Stimulated activated CD8-positive, alpha-beta memory T cell treated with anti-CD3 and anti-CD28 coated beads, Interleukin-4, amount 100 ng/mL, for 24 hours (primary cell): ENCODE data around the gene IFITM2.
"Not testable (repeated sequence)": the region's sequence is repeated elsewhere in the genome, so short reads cannot be mapped to it uniquely, and the experiment has no call there.

ENCODE experiments used
- DNase-seq: peaks from one replicate; pipeline ENCODE4 v3.0.0-alpha.2; 2020; ENCODE audit warnings: low read depth

The IFITM2 gene

DNA sequence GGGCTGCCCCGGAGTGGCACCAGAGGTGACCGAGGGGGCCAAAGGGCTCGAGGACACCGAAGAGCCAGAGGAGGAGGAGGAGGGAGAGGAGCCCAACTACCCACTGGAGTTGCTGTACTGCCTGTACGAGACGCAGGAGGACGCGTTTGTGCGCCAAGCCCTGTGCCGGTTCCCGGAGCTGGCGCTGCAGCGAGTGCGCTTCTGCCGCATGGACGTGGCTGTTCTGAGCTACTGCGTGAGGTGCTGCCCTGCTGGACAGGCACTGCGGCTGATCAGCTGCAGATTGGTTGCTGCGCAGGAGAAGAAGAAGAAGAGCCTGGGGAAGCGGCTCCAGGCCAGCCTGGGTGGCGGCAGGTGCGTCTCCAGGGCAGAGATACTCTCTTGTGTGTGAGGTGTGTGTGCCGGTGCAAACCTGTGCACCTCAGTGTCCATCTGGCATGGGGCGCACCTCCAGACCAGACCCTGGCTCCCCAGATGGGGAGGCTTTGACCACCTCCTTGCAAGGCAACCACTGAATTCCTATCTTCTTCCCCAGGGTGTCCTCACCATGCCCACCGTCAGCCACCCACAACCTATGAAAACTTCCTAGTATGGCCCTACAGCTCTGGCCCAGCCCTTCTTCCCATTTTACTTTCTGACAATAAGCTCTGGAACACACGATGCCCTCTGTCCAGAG lies 26.0 kb upstream of the IFITM2 start:
- DNase-seq: no peak

DNA sequence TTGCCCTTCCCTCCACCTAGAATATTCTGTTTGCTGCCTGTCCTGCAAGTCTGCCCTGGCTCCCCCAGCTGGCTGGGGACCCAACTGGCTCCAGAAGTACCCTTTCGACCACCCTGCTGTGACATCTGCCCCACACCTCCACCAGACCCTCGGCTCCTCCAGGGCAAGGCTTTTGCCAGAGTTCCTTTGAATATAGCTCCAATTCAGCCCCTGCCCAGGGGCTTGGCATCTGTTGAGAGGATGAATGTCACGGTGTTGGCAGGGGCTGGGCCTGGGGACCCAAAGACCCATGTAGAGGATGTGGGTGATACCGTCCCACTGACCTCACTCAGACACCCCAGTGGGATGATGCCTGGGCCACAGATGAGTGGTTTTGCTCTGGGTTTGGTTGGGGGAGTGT lies 25.4 kb upstream of the IFITM2 start:
- DNase-seq: no peak

DNA sequence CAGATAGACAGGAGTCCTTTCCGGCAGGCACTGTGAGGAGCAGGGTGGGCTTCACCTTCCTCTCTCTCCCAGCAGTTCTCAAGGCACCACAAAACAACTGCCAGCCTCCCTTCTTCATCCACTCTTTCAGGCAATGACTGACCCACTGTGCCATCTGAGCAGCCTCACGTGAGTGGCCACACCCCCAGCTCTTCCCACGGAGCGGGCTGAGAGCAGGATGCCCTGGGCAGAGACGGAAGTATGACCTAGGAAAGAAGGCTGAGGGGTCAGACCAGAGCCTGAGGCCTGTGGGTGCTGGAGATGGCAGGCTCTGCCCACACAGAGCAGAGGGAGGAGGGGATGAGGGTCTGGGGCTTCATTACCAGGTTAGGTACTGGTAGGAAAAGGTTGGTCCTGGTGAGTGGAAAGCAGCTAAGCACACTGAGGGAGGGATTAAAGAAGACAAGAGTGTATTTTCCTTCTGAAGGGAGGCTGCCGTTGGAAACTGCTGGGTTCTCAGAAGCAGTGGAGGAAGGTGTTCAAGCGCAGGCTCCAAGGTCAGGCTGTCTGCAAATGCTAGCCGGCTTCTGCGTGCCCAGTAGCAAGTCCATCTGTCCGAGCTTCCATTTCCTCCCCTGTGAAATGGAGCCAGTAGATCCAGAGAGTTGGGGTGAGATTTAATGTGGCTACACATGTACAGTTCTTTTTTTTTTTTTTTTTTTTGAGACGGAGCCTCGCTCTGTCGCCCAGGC lies 24.8 kb upstream of the IFITM2 start:
- no peak for DNase-seq

DNA sequence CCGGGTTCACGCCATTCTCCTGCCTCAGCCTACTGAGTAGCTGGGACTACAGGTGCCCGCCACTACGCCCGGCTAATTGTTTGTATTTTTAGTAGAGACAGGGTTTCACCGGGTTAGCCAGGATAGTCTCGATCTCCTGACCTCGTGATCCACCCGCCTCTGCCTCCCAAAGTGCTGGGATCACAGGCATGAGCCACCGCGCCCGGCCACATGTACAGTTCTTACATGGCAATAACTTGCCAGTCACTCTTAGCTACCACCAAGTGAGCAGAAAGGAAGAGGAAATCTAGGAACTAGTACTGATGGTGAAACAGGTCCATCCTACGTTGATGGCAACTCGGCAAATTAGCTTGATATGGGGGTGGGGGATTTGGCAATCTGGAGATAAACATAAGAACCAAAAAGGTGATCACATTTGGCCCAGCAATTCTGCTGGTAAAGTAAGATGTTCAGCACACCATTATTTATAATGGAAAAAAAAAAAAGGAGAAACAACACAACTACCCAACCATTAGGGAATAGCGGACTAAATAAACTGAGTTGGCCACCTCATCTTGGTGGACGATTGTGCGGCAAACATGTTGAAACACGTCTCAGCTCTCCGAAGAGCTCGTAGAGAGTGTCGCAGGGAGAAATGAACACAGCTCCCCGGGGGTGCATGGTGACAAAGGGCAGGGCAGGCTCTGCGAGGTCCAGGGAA lies 24.1 kb upstream of the IFITM2 start:
- DNase-seq: no peak

DNA sequence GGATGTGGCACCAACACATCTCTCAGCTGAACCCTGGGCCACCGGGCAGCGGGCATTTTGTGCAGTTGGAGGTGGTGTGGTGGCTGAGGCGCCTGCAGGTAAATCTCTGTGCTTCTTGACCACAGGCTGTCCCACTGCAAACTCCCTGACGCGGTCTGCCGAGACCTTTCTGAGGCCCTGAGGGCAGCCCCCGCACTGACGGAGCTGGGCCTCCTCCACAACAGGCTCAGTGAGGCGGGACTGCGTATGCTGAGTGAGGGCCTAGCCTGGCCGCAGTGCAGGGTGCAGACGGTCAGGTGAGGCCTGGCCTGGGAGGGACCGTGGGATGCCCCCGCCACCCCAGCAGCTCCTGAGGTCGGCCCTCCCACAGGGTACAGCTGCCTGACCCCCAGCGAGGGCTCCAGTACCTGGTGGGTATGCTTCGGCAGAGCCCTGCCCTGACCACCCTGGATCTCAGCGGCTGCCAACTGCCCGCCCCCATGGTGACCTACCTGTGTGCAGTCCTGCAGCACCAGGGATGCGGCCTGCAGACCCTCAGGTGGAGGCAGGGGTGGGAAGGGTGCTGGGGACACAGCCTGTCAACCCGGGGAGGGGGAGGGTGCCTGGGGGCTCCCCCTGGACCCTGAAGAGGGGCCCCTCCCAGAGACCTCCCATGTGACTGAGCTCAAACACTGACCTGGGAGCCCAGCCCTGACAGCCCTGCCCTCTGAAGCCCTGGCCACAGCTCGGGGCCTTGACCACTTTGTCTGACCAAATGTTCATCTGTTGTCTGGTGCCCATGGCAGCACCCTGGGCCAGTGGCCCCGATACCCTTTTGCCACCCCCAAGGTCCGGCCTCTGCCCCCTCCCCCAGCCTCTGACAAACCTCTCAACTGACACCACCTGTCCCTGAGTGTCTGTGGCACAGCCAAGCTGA lies 23.3 kb upstream of the IFITM2 start:
- no peak for DNase-seq

DNA sequence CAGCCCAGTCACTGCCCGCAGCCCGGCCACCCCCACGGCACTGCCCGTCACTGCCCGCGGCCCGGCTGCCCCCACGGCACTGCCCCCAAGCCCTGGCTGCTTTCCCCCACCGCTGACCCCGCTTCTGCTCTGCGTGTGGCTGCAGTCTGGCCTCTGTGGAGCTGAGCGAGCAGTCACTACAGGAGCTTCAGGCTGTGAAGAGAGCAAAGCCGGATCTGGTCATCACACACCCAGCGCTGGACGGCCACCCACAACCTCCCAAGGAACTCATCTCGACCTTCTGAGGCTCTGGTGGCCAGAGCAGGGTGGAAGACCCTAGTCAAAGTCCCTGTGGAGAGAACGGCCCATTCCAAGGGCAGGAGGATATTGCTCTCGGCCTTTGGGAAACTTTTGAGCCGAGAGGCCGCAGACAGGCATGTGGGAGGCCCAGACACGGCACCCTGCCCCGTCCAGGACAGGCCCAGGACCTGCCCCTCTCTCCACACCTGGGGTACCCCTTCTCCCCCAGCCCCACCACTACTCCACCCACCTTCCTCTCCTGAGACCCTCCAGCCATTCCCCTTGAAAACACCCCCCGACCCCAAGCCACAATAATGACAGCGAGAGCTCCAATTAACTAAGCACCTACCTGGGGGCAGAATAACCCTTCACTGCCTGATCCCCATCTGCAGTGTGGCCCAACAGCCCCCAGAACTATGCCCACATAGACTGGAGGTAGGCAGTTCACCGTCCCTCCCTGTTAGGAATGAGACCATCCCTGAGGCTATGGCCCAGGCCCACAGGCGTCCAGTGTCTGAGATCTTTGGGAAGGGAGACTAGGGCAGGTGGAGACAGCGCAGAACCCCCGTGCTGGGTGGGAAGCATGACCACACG lies 22.4 kb upstream of the IFITM2 start:
- no peak for DNase-seq

DNA sequence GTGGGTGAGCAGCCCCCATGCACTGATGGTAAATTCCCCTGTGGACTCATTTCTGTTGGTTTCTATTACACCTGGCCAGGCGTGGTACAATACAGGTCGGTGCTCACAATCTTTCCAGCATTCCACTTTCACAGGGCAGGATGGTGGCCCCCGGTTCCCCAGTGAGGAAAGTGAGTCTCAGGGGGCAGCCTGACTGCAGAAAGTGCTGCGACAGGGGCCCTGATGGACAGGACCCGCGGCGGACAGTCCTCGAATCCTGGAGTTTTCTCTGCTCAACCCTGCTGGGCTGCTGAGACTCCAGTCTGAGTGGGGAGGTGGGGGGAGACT lies 21.8 kb upstream of the IFITM2 start:
- DNase-seq: no peak

DNA sequence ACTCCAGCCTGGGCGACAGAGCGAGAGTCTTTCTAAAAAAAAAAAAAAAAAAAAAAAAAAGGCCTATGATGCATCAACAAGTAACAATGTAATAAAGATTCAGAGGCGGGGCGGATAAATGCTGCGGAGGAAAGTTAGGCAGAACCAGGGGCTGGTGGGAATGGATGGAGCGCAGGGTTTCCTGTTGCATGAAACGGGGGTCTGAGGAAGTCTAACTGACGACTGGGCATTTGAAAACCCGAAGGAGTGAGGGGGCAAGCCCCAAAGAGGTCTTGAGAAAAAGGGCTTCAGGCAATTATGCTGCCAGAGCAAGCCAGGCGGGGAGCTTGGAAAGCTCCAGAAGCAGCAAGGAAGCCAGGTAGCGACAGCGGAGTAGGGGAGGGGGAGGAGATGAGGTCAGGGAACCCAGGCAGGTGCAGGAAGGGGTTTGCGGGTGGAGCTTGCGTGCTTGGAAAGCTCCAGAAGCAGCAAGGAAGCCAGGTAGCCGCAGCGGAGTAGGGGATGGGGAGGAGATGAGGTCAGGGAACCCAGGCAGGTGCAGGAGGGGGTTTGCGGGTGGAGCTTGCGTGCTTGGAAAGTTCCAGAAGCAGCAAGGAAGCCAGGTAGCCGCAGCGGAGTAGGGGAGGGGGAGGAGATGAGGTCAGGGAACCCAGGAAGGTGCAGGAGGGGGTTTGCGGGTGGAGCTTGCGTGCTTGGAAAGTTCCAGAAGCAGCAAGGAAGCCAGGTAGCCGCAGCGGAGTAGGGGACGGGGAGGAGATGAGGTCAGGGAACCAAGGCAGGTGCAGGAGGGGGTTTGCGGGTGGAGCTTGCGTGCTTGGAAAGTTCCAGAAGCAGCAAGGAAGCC lies 20.4 kb upstream of the IFITM2 start:
- not testable (repeated sequence) for DNase-seq

DNA sequence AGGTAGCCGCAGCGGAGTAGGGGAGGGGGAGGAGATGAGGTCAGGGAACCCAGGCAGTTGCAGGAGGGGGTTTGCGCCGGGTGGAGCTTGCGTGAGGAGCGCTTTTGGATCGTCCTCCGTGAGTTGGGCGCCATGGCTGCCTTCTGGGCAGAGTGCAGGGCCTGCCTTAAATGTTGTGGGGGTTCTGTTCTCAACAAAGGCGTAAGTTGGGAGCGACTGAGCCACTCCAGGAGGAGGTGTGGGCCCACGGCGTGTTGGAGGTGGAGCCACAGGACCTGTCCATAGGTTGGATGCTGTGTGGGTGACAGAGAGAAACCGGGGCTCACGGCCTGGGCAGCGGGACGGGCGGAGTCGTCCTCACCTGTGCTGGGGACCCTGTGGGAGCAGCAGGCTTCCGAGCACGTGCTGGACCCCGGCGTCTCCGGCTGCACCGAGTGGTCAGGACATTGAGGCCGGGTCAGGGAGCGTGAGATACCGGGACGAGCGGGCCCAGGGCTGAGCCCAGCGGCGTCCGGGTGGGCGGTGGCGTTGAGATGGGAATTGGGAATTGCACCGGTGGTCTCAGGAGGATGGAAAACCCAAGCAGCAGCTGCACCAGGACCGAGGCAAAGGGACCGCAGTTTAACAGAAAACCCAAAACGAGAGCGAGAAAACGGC lies 19.7 kb upstream of the IFITM2 start:
- no peak for DNase-seq

DNA sequence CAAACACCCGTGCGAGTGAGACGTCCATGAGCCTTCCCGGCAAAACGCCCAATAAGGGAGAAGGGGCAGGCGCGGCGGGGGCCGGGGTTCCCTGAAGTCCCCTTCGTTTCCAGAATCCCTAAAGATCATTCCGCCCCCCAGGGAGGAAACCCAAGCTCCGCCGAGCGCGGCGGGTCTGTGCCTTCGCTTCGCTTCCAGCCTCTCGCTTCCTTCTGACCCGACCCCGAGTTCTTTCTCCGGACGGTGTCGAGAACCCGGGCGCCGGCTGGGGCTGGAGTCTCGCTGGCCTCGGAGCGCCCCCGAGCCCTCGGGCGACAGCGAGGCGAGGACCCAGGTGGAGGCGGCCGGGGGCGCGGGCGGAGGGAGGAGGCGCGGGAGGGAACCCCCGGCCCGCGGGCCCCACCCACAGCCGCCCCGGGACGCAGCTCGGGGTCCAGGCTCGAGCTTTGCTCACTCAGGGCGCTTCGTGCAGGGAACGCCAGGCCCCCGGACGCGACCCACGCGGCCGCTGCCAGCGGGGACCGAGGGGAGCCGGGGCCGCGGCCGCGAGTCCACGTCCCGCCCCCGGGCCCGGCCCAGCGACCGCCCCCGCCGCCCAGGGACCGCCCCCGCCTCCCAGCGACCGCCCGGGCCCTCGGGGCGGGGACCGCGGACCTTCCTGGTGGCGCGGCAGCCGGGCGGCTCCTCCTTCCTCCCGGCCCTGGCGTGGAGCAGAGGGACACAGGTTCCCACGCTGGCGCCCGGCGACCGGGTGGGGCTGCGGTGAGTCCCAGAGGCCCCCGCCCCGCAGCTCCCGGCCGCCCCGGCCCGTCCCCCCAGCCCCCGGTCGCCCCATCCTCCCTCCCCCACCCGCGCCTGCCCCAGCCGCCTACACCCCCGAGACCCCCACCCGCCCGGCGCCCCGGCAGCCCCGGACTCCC lies 18.9 kb upstream of the IFITM2 start, which contains the start of gene PGGHG:
Gene PGGHG, plus strand, starts transcription at position 649 of the 920 bp plus-strand sequence. CDS start 691 bp downstream, outside the sequence.
- no peak for DNase-seq

DNA sequence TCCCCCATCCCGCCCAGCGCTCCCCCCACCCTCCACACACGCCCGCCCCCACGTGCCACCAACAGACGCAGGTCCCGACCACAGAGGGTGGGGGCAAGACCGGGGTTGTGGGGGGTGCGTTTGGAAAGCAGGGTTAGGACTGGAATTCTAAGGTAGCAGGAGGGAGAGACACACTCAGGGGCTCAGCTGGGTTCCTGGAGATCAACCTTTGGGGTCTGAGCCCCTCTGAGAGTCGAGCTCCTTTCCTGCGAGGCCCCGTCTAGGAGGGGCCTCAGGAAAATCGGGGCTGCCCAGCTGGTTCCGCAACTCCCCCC lies 18.3 kb upstream of the IFITM2 start:
- no peak for DNase-seq

DNA sequence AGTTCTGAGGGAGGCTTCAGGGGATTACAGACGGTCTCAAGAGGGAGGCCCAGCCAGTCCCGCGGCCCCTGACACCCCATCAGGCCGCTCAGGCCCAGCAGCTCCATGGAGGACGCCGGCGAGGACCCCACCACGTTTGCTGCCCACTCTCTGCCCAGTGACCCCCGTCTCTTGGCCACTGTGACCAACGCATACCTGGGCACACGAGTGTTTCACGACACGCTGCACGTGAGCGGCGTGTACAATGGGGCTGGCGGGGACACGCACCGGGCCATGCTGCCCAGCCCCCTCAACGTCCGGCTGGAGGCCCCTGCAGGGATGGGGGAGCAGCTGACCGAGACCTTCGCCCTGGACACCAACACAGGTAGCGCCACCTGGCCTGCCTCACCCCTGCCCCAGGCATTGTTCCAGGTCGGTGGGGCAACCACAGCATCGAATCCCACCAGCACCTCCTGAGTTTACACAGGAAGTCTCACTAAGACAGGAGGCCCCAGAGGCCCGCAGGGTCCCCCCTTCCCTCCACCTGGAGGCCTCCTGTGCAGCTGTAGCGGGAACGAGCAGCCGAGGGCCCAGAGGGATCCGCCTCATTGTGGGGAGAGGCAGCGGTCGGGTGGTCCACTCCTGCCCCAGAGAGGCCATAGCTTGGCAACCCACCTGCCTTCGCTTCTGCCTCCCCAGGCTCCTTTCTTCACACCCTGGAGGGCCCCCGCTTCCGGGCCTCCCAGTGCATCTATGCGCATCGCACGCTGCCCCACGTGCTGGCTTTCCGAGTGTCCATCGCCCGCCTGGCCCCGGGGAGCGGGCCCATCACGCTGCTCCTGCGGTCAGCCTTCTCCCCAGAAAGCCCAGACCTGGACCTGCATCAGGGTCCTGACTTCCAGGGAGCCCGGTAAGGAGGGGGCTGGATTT lies 17.6 kb upstream of the IFITM2 start:
- DNase-seq: no peak

DNA sequence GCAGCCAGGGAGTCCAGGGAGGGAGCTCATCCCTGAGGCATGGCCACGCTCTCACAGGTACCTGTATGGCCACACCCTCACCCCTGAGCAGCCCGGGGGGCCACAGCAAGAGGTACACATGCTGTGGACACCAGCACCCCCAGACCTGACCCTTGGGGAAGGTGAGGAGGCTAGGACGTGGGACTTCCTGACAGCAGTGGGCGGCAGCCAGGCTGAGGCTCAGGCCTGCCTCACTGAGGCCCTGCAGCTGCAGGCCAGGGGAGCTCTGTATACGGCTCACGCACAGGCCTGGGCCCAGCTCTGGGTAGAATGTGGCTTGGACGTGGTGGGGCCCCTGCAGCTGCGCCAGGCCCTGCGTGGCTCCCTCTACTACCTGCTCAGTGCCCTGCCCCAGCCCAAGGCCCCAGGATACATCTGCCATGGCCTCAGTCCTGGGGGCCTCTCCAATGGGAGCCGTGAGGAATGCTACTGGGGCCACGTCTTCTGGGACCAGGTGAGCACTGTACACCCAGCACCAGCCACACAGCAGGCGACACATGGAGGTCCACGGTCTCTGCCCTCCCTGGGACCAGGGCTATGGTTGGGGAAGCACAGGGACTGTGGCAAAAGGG lies 16.9 kb upstream of the IFITM2 start:
- no peak for DNase-seq

DNA sequence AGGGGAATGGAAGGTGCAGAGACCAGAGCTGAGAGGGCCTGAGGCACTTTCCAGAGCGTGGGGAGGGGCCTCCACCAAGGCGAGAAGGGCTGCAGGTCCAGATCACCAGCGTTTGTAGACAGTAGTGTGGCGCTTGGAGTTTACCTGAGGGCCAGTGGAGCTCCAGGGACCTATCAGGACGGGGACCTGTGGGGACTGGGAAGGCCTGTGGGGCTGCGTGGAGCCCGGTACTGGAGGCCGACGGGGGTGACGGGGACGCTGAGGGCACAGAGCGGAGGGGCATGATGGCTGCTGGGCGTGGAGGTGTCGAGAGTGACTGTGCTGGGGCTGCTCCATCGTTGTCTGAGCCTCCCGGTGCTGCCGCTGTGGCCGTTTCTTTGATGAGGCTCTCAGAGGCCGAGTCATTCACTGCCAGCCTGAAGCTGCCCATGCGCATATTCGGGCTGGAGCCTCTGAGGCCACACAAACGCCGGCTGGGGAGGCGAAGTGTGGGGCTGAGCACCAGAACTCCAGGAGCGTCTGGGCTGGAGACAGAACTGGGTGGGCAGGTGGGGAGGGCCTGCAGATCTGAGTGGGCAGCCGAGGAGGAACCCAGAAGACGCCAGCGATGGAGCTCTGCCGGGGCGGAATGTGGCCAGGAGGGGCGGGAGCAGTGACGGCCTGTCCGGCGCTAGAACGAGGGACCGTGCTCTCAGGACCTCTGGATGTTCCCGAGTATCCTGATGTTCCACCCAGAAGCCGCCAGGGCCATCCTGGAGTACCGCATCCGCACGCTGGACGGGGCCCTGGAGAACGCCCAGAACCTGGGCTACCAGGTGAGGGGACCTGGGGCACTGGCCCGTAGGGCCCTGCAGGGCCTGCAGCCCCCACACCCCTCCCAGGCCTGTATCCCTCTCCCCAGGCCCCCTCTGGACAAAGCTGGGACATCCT lies 16.1 kb upstream of the IFITM2 start:
- DNase-seq: no peak

DNA sequence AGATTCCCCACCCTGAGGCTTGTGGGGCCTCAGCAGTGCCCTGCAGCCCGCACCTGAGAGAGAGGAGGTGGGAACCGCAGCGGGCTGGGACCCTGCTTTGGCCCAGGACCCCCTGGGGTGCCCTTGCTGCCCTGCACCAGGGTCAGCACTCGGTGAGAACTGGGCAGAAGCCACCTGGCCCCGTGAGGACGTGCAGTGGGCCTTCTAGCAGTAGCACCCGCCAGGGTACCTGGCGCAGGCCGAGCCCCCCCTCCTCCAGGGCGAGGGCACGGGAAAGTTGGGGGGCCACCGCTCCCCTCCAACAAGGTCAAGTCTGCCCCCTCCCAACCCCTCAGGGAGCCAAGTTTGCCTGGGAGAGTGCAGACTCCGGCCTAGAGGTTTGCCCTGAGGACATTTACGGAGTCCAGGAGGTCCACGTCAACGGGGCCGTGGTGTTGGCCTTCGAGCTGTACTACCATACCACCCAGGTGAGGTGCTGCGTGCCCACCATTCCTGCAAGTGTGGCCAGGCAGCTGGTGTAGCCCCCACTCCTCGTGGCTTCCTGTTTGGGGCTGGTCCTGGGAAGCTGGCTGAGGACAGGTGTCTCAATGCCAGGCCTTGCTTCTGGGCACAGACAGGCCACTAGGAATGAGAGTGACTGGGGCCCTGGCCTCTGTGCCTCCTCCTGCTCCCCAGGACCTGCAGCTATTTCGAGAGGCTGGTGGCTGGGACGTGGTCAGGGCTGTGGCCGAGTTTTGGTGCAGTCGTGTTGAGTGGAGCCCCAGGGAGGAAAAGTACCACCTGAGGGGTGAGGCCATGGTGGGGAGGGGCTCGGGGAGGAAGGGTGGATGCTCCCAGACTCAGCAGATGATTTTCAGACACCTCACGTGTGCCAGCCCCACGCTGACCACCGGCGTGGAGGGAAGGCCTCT lies 15.2 kb upstream of the IFITM2 start:
- no peak for DNase-seq
